NCI-H2081 (cell line): ENCODE measurements around the gene ZNF217.
"Not testable (repeated sequence)": the region's sequence is repeated elsewhere in the genome, so short reads cannot be mapped to it uniquely, and the experiment has no call there.

Source experiments
- DNase-seq, 2 experiments: peaks; one replicate each; lab custom pipeline; 2025; lab: John Stamatoyannopoulos, UW

Gene ZNF217

DNA sequence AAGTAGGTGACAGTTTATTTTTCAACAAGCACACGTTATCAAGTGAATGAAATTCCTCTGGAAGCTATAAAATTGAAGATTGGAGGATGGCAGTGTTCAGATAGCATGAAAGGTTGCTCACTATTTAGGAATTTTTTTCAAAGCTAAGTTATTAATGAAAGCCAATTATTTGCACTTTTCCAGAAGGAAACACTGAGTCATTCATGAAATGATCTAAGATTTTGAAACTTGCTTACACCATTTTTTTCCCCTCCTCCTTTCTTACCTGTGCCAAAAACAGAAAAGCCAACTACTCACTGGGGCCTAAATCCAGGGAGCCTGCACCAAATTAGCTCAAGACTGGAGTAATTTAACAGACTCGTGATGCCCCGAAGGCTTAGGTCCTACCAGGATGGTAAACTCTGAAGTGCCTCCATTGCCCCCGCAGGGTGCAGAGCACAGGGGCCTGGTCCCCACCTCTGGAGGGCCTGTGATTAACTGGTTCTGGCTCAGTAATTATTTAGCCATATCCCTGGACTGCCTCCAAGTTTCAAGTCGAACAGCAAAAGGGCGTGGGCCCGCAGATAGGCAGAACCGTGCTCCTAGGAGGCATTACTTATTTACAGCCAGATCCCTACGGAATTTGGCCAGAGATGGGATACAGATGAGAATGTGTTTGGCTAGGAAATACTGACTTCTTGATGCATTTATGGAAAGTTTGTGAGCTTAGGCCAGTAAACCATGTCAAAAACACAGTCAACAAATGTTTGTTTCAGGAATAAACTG, 28.0 kb upstream of the ZNF217 start:
- DNase-seq: peak in 1 of 2 experiments; percentile 8

DNA sequence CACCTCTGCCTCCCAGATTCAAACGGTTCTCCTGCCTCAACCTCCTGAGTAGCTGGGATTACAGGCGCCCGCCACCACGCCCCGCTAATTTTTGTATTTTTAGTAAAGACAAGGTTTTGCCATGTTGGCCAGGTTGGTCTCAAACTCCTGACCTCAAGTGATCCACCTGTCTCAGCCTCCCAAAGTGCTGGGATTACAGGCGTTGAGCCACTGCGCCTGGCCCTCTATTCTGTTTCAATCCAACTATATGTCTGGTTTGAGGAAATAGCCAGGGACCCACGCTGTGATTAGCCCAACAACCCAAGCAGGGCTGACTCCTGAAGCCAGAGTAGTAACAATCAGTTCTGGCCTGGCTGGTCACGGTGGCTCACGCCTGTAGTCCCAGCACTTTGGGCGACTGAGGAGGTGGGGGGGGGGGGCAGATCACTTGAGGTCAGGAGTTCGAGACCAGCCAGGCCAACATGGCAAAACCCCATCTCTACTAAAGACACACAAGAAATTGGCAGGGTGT, 24.9 kb upstream of the ZNF217 start:
- DNase-seq: not testable (repeated sequence)

DNA sequence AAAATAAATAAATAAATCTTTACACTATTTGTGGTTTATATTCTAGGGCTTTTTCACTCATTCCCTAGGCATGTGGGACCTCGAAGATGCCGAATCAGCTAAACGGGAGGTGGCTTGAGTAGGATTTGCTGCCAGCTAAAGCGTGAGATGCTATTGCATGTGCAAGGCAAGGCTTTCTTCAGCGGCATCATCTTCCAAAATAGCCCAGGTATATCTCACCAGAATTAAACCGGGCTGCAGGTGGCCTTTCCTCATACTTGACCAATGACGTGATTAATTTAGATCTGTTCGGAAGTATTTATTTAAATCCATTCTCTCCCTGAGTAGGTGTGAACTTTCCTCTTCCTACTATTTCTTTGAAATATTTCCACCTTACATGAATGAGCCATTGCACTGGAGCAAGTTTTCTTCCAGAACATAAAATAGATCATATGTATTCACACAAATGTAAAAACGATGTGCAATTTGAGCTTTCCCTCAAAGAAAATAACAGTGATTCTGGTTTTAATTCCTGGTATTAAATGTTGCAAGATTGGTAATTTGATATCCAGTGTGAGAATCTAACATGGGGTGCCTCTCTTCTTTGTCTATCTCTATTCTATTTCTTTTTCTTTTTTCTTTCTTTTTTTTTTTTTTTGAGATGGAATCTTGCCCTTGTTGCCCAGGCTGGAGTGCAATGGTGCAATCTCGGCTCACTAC, 24.3 kb upstream of the ZNF217 start:
- no peak for DNase-seq

DNA sequence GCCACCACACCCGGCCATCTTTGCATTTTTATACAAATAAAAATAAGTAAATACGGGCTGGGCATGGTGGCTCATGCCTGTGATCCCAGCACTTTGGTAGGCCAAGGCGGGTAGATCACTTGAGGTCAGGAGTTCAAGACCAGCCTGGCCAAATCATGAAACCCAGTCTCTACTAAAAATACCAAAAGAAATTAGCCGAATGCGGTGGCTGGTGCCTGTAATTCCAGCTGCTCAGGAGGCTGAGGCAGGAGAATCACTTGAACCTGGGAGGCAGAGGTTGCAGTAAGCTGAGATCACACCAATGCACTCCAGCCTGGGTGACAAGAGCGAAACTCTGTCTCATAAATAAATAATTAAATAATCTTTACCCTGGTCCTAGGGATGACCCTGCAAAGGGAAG, 22.9 kb upstream of the ZNF217 start:
- DNase-seq: not testable (repeated sequence)

DNA sequence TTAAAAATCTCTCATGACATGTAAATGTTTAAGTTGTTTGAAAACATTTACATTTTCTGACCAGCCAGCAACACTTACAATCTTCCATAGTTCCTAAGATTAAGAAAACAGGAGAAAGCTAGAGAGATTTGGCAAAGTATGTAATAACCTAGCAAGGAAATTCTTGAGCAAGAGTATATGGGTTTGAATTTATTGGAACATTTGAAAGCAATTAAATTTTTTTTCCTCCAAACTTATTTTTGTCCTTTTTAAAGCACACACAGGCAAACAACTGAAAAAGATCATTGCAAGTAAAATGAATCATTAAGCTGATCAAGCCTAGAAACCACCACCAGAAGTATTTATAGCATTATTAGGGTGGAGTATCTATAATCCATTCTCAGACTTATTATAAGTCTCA, 20.1 kb upstream of the ZNF217 start:
- no peak for DNase-seq

DNA sequence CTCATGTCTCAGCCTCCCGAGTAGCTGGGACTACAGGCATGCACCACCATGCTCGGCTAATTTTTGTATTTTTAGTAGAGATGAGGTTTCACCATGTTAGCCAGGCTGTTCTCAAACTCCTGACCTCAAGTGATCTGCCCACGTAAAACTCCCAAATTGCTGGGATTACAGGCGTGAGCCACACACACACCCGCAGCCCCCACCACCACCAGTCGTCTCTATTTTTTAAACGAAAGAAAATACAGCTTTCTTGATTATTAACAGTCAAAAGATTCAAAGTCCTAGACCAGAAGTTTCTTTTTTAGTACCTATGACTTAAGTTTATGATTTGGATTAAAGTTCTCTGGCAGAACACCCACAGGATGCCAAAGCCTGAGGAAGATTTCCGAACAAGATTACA, 18.6 kb upstream of the ZNF217 start:
- not testable (repeated sequence) for DNase-seq

DNA sequence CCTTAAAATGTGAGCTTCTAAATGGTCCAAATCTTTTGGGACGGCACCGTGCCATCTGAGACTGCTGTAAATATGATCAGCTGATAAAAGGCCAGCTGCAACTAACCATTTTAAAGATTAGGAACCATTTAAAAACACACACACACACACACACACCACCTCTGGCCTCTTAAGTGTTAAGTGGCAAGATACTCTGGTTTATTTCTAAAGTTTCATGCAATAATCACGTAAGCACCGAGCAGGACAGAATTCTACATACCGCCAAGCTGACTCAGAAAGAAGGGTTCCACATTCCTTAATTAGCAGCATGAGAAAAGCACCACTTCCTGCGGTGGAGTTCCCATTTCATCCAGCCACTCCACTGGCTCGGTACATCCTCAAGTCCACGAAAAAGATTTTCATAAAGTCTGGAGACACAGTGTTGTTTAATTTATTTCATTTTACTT, 17.8 kb upstream of the ZNF217 start:
- no peak for DNase-seq

DNA sequence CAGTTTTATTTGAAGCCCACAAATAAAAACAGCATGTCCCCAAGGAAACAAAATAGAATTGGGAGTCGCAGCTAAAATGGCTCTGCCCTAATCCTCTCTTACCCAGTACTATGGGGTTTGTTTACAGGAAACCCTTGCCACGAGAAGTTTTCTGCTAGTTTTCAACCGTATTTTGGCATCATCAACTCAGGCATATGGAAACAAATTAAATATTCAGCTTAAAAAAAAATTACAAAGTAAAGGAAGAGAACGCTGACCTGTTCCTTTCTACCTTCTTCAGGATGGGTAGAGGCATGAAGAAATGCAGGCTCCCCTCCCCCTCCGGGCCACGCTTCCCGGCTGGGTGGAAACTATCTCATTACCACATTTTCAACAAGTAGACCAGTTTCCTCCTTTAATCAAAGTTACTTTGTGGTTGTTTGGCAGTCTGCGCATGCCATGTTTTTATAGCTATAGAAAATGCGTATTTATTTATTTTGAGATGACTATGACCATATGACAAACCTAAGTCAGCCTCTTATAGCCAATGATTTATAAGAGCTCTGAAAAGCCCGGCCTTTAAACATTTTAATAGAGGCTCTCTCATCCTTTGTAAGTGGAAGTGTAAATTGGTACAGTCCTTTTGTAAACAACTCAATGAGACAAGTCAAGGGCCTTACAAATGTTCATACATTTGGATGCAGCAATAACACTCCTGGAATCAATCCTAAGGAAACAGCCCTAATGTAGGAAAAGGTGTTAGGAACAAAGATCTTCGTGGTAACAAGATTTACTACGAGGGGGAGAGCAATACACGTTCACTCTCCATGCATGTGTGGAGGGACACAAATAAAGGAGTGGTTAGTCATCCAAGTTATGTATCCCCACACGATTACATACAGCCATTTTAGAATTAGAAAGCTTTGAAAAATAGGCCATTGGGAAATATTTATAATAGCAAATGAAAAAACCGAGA, 16.1 kb upstream of the ZNF217 start:
- DNase-seq: no peak

DNA sequence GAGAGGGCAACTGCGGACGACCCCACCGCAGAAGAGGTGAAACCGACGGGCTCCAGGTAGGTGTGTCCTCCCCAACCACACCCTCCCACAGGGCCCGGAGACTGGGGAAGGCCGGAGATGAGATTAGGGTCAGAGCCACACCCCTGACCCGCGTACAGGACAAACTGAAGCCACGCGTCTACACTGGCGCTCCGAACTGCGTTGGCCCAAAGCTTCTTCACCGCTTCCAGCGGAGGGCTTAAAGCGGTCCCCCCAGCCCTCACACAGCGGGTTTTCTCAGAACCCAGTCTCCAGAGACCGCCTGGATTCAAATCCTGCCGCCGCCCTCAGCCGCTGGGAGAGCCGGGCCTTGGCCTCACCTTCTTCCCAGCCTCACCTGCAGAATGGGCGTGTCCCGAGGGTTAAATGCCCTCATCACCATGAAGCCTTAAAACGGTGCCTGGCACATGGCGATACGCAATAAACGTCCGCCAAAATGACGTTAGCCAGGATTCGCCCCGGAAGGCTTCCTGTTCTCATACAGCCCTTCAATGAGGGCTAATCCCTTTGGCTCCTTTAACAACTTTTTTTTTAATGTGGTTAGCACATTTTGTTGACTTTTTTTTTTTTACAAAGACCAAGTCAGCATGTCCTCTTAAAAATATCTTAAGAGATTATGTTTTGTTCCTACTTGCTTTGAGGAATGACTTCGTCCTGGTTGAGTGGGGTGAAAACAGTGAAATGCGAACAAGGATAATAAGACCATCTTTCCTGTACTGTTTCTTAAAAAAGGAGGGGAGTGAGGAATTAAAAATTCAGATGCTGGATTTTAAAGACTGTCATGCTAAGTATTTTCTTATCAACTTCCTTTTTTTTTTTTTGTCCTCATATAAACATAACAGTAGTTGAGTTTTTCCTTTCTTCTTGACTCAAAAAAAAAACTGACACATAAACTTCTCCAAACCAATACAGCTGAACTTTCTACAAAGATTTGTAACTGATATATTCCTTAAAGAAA, 15.1 kb upstream of the ZNF217 start:
- DNase-seq: no peak

DNA sequence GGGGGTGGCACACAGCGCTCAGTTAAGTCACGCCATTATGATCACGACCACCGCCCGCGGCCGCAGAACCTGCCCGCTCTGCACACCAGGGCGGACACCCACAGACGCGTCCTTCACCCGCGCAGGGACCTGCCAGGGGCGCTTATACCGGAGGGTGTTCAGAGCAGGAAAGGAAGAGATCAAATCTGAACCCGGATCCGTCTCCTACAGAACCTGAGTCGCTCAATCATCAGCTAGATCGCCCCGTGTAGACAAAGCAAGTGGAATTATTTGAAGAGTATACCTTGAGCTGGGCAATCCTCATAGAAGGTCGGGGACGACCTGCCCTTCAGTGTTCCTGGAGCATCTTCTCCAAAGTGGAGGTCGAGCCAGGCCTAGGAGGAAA, 14.4 kb upstream of the ZNF217 start:
- no peak for DNase-seq

DNA sequence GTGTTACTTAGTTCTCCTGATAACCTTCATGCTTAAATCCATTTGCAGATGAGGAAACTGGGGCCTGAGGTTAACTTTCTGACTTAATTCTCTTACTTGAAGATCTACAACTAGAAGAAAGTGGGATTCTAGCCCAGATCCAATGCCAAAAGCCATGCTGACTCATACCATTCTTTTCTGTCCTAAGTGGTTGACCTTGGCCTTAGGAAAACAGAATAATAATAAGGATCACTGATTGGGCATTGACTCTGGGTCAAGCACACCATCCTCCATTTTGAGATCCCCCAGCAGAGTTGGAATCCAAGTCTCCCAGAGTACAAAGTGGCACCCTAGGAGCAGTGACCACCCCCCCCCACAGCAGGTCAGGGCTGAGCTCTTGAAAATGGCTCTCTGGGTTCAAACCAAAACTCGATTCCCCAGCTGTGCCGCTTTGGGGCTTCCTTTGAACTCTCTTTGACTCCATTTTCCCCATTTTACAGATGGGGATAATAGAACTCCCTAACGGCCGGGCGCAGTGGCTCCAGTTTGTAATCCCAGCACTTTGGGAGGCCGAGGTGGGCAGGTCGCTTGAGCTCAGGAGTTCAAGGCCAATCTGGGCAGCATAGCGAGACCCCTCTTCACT, 12.8 kb upstream of the ZNF217 start:
- DNase-seq: no peak

DNA sequence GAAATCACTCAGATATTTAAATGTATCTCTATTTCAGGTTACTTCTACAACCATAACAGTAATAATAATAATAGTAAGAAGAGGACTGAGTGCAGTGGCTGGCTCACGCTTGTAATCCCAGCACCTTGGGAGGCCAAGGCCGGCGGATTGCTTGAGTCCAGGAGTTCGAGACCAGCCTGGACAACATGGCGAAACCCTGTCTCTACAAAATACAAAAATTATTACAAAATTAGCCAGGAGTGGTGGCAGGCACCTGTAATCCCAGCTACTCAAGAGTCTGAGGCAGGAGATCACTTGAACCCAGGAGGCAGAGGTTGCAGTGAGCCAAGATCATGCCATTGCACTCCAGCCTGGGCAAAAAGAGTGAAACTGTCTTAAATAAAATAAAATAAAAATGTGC, 11.8 kb upstream of the ZNF217 start:
- not testable (repeated sequence) for DNase-seq

DNA sequence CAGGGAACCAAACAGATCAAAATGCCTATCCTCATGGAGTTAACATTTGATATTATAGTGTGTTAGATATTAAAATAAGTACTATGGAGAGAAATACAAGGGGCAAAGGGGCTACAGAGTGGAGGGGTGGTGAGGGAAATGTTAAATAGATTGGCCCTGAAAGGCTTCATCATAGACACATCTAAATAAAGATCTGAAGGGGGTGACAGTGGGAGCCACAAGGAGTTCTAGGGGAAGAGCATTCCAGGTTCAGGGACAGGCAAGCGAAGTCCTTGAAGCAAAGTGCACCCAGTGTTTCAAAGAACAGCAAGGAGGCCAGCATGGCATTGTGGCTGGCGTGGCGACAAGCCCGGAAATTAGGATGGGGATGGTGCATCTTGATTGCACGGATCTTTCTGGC, 11.2 kb upstream of the ZNF217 start:
- DNase-seq: not testable (repeated sequence)

DNA sequence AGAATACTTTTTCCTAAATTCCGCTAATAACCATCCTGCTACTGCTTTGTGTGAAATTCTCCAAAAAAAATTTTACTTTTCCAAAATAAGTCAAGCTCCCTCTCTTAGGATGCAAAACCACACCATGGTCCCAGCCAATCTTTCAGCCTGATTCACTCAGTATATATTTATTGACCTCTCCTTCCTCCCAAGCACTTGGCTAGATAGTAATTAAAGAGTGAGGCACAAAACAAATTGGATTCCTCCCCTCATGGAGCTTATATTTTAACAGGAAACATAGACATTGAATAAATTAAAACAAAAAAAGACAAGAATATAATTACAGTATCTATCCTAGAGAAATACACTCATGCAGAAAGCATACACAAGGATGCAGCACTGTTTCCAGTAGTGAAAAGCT, 9.0 kb upstream of the ZNF217 start:
- DNase-seq: no peak

DNA sequence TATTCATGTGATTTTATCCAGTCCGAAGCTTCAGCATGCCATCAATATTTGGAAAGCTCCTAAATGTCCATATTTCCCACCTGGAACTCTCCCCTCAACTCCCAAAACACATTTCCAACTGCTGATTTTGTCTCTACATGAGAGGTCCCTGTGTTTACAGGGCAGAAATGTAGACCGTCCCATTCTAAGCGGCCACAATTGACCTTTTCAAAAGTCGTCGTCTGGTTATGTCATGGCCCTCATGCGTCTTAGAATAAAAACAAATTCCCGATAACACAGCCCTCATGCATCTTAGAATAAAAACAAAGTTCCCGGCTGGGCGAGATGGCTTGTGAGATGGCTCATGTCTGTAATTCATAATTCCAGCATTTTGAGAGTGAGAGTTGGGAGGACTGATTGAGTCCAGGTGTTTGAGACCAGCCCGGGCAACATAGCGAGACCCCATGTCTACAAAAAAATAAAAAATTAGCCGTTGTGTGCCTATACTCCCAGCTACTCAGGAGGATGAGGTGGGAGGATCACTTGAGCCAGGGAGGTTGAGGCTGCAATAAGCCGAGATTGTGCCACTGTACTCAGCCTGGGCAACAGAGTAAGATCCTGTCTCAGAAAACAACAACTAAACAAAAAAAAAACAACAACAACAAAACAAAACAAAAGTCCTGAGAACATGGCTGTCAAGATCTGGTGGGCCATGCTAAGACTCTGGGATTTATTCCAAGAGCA, 6.4 kb upstream of the ZNF217 start:
- DNase-seq: no peak

DNA sequence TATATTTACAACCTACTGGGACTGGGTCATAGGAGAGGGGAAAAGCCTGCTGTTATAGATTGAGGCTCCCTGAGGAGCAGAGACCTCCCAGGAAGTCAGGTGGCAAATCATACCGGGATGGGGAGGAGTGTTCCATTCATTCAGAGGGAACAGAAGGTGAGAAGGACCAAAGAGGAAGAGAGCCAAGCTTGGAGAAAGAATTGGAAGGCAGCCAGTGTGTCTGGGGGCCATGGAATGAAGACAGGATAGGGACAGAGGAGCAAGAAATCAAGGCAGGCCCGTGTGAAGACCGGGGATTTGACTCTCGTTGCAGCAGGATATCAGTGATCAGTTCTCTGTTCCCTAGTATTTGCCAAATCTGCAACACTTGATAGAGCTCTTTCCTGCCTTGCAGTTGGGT, 5.7 kb upstream of the ZNF217 start:
- DNase-seq: no peak

DNA sequence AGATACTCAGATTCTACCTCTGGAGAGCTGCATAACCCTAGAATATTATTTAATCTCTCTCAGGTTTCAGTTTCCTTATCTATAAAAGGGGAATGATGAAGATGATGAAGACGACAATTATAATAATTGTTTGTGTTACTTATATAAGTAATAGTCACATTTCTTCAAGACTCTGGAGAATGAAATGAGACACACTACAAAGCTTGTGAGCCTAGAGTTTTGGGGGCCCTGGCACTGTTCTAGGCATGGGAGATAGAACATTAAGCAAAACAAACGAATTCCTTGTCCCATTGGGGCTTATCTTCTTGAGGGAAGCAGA, 5.4 kb upstream of the ZNF217 start:
- no peak for DNase-seq

DNA sequence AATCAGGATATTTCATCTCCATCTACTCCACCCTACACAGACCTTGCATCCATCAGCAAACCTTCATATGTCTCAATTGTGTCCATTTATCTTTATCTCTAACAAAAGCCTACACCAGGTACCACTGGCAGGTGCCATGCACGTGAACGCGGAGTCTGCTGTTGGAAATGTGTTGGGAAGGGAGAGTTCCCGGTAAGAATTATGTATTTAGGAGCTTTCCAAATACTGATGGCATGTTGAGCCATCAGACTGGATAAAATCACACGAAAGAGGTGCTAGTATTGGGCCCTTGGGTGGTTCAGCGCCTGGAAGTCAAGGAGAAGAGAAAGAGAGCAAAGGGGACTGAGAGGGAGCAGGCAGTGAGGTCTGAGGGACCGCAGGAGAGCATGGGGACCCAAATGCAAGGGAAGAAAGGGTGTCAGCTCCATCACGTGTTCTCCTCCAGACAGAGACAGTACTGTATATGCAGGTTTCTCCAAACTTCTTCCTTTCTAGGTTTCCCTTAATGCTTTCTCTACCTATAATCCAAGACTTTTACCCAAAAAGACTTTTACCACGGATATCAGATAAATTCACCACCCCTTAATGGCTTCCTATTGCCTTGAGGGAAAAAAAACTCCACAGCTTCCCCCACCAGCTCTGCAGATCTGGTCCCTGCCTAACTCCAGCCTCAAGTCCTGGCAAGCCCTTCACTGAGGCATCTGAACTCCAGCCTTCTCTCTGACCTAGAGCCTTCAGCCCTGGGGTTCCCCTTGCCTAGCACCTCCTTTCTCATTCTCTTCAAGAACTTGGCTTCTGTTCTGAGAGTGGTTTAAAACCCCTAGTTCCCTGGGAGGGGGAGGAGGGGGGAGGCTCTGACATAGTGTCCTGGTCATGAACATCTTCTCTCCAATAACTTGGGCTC, 4.8 kb upstream of the ZNF217 start:
- no peak for DNase-seq

DNA sequence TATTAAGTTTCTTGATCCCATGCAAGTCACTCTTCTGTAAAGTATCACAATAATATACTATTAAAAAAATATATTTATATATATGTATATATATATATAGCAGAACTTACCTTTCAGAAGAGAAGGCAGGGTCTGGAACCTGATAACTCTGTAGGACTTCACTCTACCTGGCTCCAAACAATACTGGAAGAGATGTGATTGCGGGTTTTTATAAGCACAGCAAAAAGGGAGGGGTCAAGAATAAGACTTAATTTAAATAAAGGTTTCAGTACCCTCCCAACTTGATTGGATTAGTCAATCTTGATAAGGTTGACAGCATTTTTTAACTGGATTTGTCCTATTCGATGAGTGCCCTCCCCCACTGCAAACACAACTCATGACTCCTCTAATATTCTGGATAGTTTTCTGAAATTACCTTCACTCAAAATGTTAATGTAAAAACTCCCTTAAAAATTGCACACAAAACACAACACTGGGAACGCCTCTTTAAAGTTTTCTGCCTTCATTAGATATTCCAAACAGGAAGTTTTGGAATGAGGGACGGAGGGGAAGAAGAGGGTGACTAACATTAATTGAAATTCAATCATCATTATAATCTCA, 4.0 kb upstream of the ZNF217 start:
- DNase-seq: no peak
